GM23338 (cell line): Measurements from ENCODE around the gene GJD2. TPM values are rescaled to one million over a fixed set of nuclear protein-coding genes. Genes with fewer than 3 reads are reported as not detected.

Experiments
- ATAC-seq: fragments of 200-7000 bp; cut with Tn5 transposase; 3 replicates; pipeline ENCODE4 v1.9.1; 2020
- DNase-seq: peaks from one replicate; pipeline ENCODE4 v3.0.0-alpha.2; 2015; ENCODE audit warnings: low spot score
- H2AFZ ChIP-seq: fragments of 200-600 bp; sonication (generic); 2 replicates; pipeline ENCODE4 v1.8.0; 2016; ENCODE audit warnings: antibody characterized with exemption, mild to moderate bottlenecking, moderate library complexity
- H3F3A ChIP-seq: fragments of 200-600 bp; sonication (generic); replicated peaks from 2 replicates; pipeline ENCODE4 v1.8.0; 2017; ENCODE audit warnings: antibody characterized with exemption, mixed run types, low read depth
- H3K27ac ChIP-seq: fragments of 200-600 bp; sonication (generic); 2 replicates; pipeline ENCODE4 v1.6.1; 2016; ENCODE audit warnings: low read depth
- H3K27me3 ChIP-seq: fragments of 200-600 bp; sonication (generic); 2 replicates; pipeline ENCODE4 v1.8.0; 2016; ENCODE audit warnings: mild to moderate bottlenecking, mixed run types, moderate library complexity; ENCODE audit not compliant: insufficient read depth
- H3K36me3 ChIP-seq: fragments of 200-600 bp; sonication (generic); 2 replicates; pipeline ENCODE4 v1.8.0; 2016; ENCODE audit warnings: mild to moderate bottlenecking; ENCODE audit not compliant: insufficient read depth
- H3K4me1 ChIP-seq: fragments of 200-600 bp; sonication (generic); 2 replicates; pipeline ENCODE4 v1.8.0; 2016; ENCODE audit warnings: mild to moderate bottlenecking, moderate library complexity; ENCODE audit not compliant: insufficient read depth
- H3K4me2 ChIP-seq: fragments of 200-600 bp; sonication (generic); 2 replicates; pipeline ENCODE4 v1.7.1; 2017; ENCODE audit warnings: mixed run types
- H3K4me3 ChIP-seq: fragments of 200-600 bp; sonication (generic); 2 replicates; pipeline ENCODE4 v1.6.1; 2016; ENCODE audit warnings: mixed run types
- H3K79me2 ChIP-seq: fragments of 200-600 bp; sonication (generic); replicated peaks from 2 replicates; pipeline ENCODE4 v1.8.0; 2017; ENCODE audit warnings: mild to moderate bottlenecking; ENCODE audit not compliant: insufficient read depth
- H3K9me2 ChIP-seq: fragments of 200-600 bp; sonication (generic); 2 replicates; pipeline ENCODE4 v1.8.0; 2017; ENCODE audit not compliant: insufficient read depth
- H4K20me1 ChIP-seq: fragments of 200-600 bp; sonication (generic); replicated peaks from 2 replicates; pipeline ENCODE4 v1.8.0; 2017; ENCODE audit warnings: mild to moderate bottlenecking; ENCODE audit not compliant: insufficient read depth
- H3K27ac Mint-ChIP-seq: 2 replicates; pipeline ENCODE4 v1.8.0; 2020; ENCODE audit warnings: inconsistent platforms, mild to moderate bottlenecking, moderate library complexity, mixed read lengths
- H3K27me3 Mint-ChIP-seq: 3 replicates; pipeline ENCODE4 v1.8.0; 2022; ENCODE audit warnings: low read depth, mild to moderate bottlenecking, moderate library complexity, mixed read lengths, inconsistent platforms; ENCODE audit not compliant: insufficient read depth, poor library complexity
- H3K36me3 Mint-ChIP-seq: 3 replicates; pipeline ENCODE4 v1.8.0; 2021; ENCODE audit warnings: low read depth, mild to moderate bottlenecking, inconsistent platforms, moderate library complexity, mixed read lengths
- H3K4me1 Mint-ChIP-seq: 3 replicates; pipeline ENCODE4 v1.8.0; 2020; ENCODE audit warnings: mild to moderate bottlenecking, inconsistent platforms, mixed read lengths
- H3K4me3 Mint-ChIP-seq: 3 replicates; pipeline ENCODE4 v1.8.0; 2021; ENCODE audit warnings: moderate library complexity, mild to moderate bottlenecking, inconsistent platforms, mixed read lengths
- H3K9me3 Mint-ChIP-seq: 3 replicates; pipeline ENCODE4 v1.8.0; 2020; ENCODE audit warnings: moderate library complexity, mild to moderate bottlenecking, inconsistent platforms, mixed read lengths
- CREB1 ChIP-seq: fragments of 250-450 bp; sonication (Bioruptor Pico); IDR thresholded peaks from 2 replicates; pipeline ENCODE4 v1.5.0; 2020; ENCODE audit warnings: low read depth, mild to moderate bottlenecking, moderate library complexity
- EZH2 ChIP-seq: fragments of 200-600 bp; sonication (generic); IDR thresholded peaks from one replicate; pipeline ENCODE4 v1.8.0; 2017; ENCODE audit warnings: antibody characterized with exemption, mild to moderate bottlenecking, low read depth; ENCODE audit not compliant: unreplicated experiment
- EZH2phosphoT487 ChIP-seq: fragments of 200-600 bp; sonication (generic); IDR thresholded peaks from one replicate; pipeline ENCODE4 v1.8.1; 2018; ENCODE audit warnings: antibody characterized with exemption; ENCODE audit not compliant: unreplicated experiment
- JUNB ChIP-seq: IDR thresholded peaks from one replicate; pipeline ENCODE4 v1.6.1; 2016; ENCODE audit warnings: antibody characterized with exemption; ENCODE audit not compliant: unreplicated experiment
- NANOG ChIP-seq: IDR thresholded peaks from 2 replicates; pipeline ENCODE4 v1.6.1; 2016; ENCODE audit warnings: antibody characterized with exemption, borderline replicate concordance
- POLR2AphosphoS5 ChIP-seq: IDR thresholded peaks from 2 replicates; pipeline ENCODE4 v1.6.1; 2016; ENCODE audit warnings: antibody characterized with exemption, low read depth
- STAT1 ChIP-seq: IDR thresholded peaks from one replicate; pipeline ENCODE4 v1.6.1; 2016; ENCODE audit warnings: antibody characterized with exemption; ENCODE audit not compliant: unreplicated experiment
- ZNF114 ChIP-seq: fragments of 250-450 bp; sonication (Bioruptor Pico); IDR thresholded peaks from 2 replicates; pipeline ENCODE4 v1.5.0; 2020; ENCODE audit warnings: mild to moderate bottlenecking, moderate library complexity
- ZNF331 ChIP-seq: fragments of 250-450 bp; sonication (Bioruptor Pico); IDR thresholded peaks from 2 replicates; pipeline ENCODE4 v1.5.0; 2020; ENCODE audit warnings: low read depth, mild to moderate bottlenecking, moderate library complexity
- polyA plus RNA-seq: library from polyadenylated mRNA; unstranded; fragments of >200 nt; fragmentation: Nextera tagmentation; extraction: Ambion mirVana; gene quantifications from 2 replicates; pipeline ENCODE4 v1.2.1, GENCODE V29; 2016
- total RNA-seq: library from RNA; depleted of rRNA; stranded (reverse); fragments of >200 nt; shearing (Covaris generic); gene quantifications from 2 replicates; pipeline ENCODE4 v1.2.3, GENCODE V29; 2014
- TF ChIP-seq, protein P1 (sequence below), 2 experiments: fragments of 200-600 bp in 1 of 2; sonication (generic) in 1 of 2; conservative IDR thresholded peaks; 2 replicates each; pipeline versions ENCODE4 v1.5.1 to v1.6.1; 2016 to 2017; ENCODE audit warnings: antibody characterized with exemption in 2 of 2, low read depth in 2 of 2, mild to moderate bottlenecking in 2 of 2, moderate library complexity in 1 of 2
- TF ChIP-seq, protein P2 (sequence below): IDR thresholded peaks from 2 replicates; pipeline ENCODE4 v1.6.1; 2016; ENCODE audit warnings: antibody characterized with exemption
- TF ChIP-seq, protein P3 (sequence below): IDR thresholded peaks from one replicate; pipeline ENCODE4 v1.6.1; 2018; ENCODE audit warnings: antibody characterized with exemption; ENCODE audit not compliant: unreplicated experiment
- TF ChIP-seq, protein P4 (sequence below): fragments of 250-450 bp; sonication (Bioruptor Pico); IDR thresholded peaks from 2 replicates; pipeline ENCODE4 v1.5.0; 2020; ENCODE audit warnings: mild to moderate bottlenecking, moderate library complexity

GJD2 gene
- total and polyA plus RNA-seq, 2 experiments from 2014 or later, result 0.29 to 0.63 TPM

- H3K4me1 ChIP-seq, result peaks cover 7% of the 10 kb centered on the region
- no peak overlapping the region for H3K27ac ChIP-seq
- no peaks in the 10 kb centered on the region for H3F3A ChIP-seq
- no peaks in the 10 kb centered on the region for H3K36me3 ChIP-seq
- peaks cover 5% of the 10 kb centered on the region; the same call in 1 of the 2 replicates for H4K20me1 ChIP-seq
- H3K79me2 ChIP-seq, result no peaks in the 10 kb centered on the region
- Mint-ChIP-seq H3K4me1 (peaks cover 4% of the 10 kb centered on the region; the same call in 2 of the 3 replicates), H3K36me3 (no peaks in the 10 kb centered on the region), H3K27ac (no peak overlapping the region), H3K9me3 (no peaks in the 10 kb centered on the region), H3K4me3 (no peak overlapping the region), H3K27me3 (peaks cover 12% of the 10 kb centered on the region)
- ATAC-seq, result no peak
- H3K9me2 ChIP-seq, result no peaks in the 10 kb centered on the region; the same call in 1 of the 2 replicates
- DNase-seq, result no peak
- H3K4me2 ChIP-seq, result no peak overlapping the region
- peaks cover 17% of the 10 kb centered on the region for H3K27me3 ChIP-seq
- H3K4me3 ChIP-seq, result no peak overlapping the region
- no peak for TF ChIP-seq ZNF114 (CRISPR knock-in tag)
- no peak for TF ChIP-seq EZH2phosphoT487
- no peak for TF ChIP-seq EZH2
- no peak for TF ChIP-seq CREB1 (CRISPR knock-in tag)
- TF ChIP-seq, protein P1, sequence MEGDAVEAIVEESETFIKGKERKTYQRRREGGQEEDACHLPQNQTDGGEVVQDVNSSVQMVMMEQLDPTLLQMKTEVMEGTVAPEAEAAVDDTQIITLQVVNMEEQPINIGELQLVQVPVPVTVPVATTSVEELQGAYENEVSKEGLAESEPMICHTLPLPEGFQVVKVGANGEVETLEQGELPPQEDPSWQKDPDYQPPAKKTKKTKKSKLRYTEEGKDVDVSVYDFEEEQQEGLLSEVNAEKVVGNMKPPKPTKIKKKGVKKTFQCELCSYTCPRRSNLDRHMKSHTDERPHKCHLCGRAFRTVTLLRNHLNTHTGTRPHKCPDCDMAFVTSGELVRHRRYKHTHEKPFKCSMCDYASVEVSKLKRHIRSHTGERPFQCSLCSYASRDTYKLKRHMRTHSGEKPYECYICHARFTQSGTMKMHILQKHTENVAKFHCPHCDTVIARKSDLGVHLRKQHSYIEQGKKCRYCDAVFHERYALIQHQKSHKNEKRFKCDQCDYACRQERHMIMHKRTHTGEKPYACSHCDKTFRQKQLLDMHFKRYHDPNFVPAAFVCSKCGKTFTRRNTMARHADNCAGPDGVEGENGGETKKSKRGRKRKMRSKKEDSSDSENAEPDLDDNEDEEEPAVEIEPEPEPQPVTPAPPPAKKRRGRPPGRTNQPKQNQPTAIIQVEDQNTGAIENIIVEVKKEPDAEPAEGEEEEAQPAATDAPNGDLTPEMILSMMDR (conservative IDR thresholded peaks at IDR 0.05; ENCODE audit: low read depth in 2 of 2), result no peak
- TF ChIP-seq, protein P2, sequence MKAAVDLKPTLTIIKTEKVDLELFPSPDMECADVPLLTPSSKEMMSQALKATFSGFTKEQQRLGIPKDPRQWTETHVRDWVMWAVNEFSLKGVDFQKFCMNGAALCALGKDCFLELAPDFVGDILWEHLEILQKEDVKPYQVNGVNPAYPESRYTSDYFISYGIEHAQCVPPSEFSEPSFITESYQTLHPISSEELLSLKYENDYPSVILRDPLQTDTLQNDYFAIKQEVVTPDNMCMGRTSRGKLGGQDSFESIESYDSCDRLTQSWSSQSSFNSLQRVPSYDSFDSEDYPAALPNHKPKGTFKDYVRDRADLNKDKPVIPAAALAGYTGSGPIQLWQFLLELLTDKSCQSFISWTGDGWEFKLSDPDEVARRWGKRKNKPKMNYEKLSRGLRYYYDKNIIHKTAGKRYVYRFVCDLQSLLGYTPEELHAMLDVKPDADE, result no peak
- TF ChIP-seq JUNB, result no peak
- TF ChIP-seq NANOG, result no peak
- TF ChIP-seq POLR2AphosphoS5, result no peak
- TF ChIP-seq, protein P3, sequence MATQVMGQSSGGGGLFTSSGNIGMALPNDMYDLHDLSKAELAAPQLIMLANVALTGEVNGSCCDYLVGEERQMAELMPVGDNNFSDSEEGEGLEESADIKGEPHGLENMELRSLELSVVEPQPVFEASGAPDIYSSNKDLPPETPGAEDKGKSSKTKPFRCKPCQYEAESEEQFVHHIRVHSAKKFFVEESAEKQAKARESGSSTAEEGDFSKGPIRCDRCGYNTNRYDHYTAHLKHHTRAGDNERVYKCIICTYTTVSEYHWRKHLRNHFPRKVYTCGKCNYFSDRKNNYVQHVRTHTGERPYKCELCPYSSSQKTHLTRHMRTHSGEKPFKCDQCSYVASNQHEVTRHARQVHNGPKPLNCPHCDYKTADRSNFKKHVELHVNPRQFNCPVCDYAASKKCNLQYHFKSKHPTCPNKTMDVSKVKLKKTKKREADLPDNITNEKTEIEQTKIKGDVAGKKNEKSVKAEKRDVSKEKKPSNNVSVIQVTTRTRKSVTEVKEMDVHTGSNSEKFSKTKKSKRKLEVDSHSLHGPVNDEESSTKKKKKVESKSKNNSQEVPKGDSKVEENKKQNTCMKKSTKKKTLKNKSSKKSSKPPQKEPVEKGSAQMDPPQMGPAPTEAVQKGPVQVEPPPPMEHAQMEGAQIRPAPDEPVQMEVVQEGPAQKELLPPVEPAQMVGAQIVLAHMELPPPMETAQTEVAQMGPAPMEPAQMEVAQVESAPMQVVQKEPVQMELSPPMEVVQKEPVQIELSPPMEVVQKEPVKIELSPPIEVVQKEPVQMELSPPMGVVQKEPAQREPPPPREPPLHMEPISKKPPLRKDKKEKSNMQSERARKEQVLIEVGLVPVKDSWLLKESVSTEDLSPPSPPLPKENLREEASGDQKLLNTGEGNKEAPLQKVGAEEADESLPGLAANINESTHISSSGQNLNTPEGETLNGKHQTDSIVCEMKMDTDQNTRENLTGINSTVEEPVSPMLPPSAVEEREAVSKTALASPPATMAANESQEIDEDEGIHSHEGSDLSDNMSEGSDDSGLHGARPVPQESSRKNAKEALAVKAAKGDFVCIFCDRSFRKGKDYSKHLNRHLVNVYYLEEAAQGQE, result no peak
- TF ChIP-seq ZNF331, result no peak
- TF ChIP-seq, protein P4, sequence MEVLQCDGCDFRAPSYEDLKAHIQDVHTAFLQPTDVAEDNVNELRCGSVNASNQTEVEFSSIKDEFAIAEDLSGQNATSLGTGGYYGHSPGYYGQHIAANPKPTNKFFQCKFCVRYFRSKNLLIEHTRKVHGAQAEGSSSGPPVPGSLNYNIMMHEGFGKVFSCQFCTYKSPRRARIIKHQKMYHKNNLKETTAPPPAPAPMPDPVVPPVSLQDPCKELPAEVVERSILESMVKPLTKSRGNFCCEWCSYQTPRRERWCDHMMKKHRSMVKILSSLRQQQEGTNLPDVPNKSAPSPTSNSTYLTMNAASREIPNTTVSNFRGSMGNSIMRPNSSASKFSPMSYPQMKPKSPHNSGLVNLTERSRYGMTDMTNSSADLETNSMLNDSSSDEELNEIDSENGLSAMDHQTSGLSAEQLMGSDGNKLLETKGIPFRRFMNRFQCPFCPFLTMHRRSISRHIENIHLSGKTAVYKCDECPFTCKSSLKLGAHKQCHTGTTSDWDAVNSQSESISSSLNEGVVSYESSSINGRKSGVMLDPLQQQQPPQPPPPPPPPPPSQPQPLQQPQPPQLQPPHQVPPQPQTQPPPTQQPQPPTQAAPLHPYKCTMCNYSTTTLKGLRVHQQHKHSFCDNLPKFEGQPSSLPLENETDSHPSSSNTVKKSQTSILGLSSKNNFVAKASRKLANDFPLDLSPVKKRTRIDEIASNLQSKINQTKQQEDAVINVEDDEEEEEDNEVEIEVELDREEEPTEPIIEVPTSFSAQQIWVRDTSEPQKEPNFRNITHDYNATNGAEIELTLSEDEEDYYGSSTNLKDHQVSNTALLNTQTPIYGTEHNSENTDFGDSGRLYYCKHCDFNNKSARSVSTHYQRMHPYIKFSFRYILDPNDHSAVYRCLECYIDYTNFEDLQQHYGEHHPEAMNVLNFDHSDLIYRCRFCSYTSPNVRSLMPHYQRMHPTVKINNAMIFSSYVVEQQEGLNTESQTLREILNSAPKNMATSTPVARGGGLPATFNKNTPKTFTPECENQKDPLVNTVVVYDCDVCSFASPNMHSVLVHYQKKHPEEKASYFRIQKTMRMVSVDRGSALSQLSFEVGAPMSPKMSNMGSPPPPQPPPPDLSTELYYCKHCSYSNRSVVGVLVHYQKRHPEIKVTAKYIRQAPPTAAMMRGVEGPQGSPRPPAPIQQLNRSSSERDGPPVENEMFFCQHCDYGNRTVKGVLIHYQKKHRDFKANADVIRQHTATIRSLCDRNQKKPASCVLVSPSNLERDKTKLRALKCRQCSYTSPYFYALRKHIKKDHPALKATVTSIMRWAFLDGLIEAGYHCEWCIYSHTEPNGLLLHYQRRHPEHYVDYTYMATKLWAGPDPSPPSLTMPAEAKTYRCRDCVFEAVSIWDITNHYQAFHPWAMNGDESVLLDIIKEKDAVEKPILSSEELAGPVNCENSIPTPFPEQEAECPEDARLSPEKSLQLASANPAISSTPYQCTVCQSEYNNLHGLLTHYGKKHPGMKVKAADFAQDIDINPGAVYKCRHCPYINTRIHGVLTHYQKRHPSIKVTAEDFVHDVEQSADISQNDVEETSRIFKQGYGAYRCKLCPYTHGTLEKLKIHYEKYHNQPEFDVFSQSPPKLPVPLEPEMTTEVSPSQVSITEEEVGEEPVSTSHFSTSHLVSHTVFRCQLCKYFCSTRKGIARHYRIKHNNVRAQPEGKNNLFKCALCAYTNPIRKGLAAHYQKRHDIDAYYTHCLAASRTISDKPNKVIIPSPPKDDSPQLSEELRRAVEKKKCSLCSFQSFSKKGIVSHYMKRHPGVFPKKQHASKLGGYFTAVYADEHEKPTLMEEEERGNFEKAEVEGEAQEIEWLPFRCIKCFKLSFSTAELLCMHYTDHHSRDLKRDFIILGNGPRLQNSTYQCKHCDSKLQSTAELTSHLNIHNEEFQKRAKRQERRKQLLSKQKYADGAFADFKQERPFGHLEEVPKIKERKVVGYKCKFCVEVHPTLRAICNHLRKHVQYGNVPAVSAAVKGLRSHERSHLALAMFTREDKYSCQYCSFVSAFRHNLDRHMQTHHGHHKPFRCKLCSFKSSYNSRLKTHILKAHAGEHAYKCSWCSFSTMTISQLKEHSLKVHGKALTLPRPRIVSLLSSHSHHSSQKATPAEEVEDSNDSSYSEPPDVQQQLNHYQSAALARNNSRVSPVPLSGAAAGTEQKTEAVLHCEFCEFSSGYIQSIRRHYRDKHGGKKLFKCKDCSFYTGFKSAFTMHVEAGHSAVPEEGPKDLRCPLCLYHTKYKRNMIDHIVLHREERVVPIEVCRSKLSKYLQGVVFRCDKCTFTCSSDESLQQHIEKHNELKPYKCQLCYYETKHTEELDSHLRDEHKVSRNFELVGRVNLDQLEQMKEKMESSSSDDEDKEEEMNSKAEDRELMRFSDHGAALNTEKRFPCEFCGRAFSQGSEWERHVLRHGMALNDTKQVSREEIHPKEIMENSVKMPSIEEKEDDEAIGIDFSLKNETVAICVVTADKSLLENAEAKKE (CRISPR knock-in tag), result no peak
- no peak for TF ChIP-seq STAT1
- no peak overlapping the region for H2AFZ ChIP-seq
These were observed 5.1 kb downstream of the GJD2 start for GRCh38 chr15:34749691-34750090.
